ENCODE data around the gene BNC1.
"Not testable (repeated sequence)": the region's sequence is repeated elsewhere in the genome, so short reads cannot be mapped to it uniquely, and the experiment has no call there.

BNC1 gene

GRCh38 chr15:83225449-83225848 is 59.0 kb downstream of the BNC1 start:
- DNase-seq: no peak

GRCh38 chr15:83221781-83222180 is 62.7 kb downstream of the BNC1 start:
- DNase-seq: not testable (repeated sequence)

GRCh38 chr15:83219026-83219425 is 65.4 kb downstream of the BNC1 start:
- no peak for DNase-seq

GRCh38 chr15:83215306-83215705 is 69.2 kb downstream of the BNC1 start:
- no peak for DNase-seq

- no peak for DNase-seq
These were observed 73.8 kb downstream of the BNC1 start for GRCh38 chr15:83210619-83211018.

- no peak for DNase-seq
These were observed 75.1 kb downstream of the BNC1 start for GRCh38 chr15:83209333-83209732.

GRCh38 chr15:83208367-83208661 is 76.2 kb downstream of the BNC1 start:
- no peak for DNase-seq

GRCh38 chr15:83207660-83208366 is 76.7 kb downstream of the BNC1 start, which contains the start of gene HDGFL3:
HDGFL3 (minus strand) TSS chr15:83207823; CDS start chr15:83207414, 409 bp downstream.
- peak; percentile 61 for DNase-seq

GRCh38 chr15:83207009-83207659 is 77.3 kb downstream of the BNC1 start:
- DNase-seq: no peak

- no peak for DNase-seq
These were observed 77.9 kb downstream of the BNC1 start for GRCh38 chr15:83206526-83207008.
